Stimulated activated CD8-positive, alpha-beta memory T cell treated with anti-CD3 and anti-CD28 coated beads, Interleukin-2, amount 100 ng/mL, for 48 hours (primary cell): ENCODE results near the gene CDH4.

Source experiments
- DNase-seq, 2 donors: peaks; one replicate each; pipeline ENCODE4 v3.0.0-alpha.2; 2020; ENCODE audit warnings: low read depth in 2 of 2

CDH4 gene

GRCh38 chr20:61582196-61582923, 330.3 kb downstream of the CDH4 start:
- DNase-seq: no peak

- DNase-seq: no peak
These were observed 331.3 kb downstream of the CDH4 start for GRCh38 chr20:61583356-61583755.

- DNase-seq: no peak
These were observed 332.8 kb downstream of the CDH4 start for GRCh38 chr20:61584851-61585250.

GRCh38 chr20:61585764-61586163, 333.7 kb downstream of the CDH4 start:
- DNase-seq: no peak

- no peak for DNase-seq
These were observed 335.0 kb downstream of the CDH4 start for GRCh38 chr20:61587036-61587435.

- DNase-seq: no peak
These were observed 335.7 kb downstream of the CDH4 start for GRCh38 chr20:61587681-61588289.

- DNase-seq: no peak
These were observed 336.6 kb downstream of the CDH4 start for GRCh38 chr20:61588411-61589385.

GRCh38 chr20:61590236-61590635, 338.2 kb downstream of the CDH4 start:
- no peak for DNase-seq

GRCh38 chr20:61593516-61593915, 341.5 kb downstream of the CDH4 start:
- no peak for DNase-seq

- DNase-seq: no peak
These were observed 342.1 kb downstream of the CDH4 start for GRCh38 chr20:61594198-61594597.

- no peak for DNase-seq
These were observed 343.2 kb downstream of the CDH4 start for GRCh38 chr20:61595216-61595615.

GRCh38 chr20:61596687-61597330, 344.7 kb downstream of the CDH4 start:
- no peak for DNase-seq

- DNase-seq: no peak
These were observed 345.9 kb downstream of the CDH4 start for GRCh38 chr20:61597996-61598395.

GRCh38 chr20:61598586-61598985, 346.5 kb downstream of the CDH4 start:
- DNase-seq: no peak

GRCh38 chr20:61599061-61599531, 347.0 kb downstream of the CDH4 start:
- DNase-seq: no peak

- DNase-seq: no peak
These were observed 347.5 kb downstream of the CDH4 start for GRCh38 chr20:61599541-61599992.

GRCh38 chr20:61600016-61600415, 348.0 kb downstream of the CDH4 start:
- no peak for DNase-seq

- DNase-seq: no peak
These were observed 349.3 kb downstream of the CDH4 start for GRCh38 chr20:61601361-61601760.

GRCh38 chr20:61601853-61602252, 349.8 kb downstream of the CDH4 start:
- DNase-seq: no peak

GRCh38 chr20:61603715-61604114, 351.7 kb downstream of the CDH4 start:
- no peak for DNase-seq

- no peak for DNase-seq
These were observed 352.5 kb downstream of the CDH4 start for GRCh38 chr20:61604549-61604948.

GRCh38 chr20:61605283-61605682, 353.2 kb downstream of the CDH4 start:
- DNase-seq: no peak
